ENCODE data around the gene ACAA2. TPM values are rescaled to one million over a fixed set of nuclear protein-coding genes. Genes with fewer than 3 reads are reported as not detected.
A peak's percentile ranks its signal among the peaks of the same experiment; 100 is the strongest.
"Not testable (repeated sequence)": the region's sequence is repeated elsewhere in the genome, so short reads cannot be mapped to it uniquely, and the experiment has no call there.

Gene ACAA2
- total and polyA plus RNA-seq, 2 of the 8 experiments (the other 6 are each of a cell fraction or from before 2014, with no cell fraction given) = 63.4 to 151 TPM

DNA sequence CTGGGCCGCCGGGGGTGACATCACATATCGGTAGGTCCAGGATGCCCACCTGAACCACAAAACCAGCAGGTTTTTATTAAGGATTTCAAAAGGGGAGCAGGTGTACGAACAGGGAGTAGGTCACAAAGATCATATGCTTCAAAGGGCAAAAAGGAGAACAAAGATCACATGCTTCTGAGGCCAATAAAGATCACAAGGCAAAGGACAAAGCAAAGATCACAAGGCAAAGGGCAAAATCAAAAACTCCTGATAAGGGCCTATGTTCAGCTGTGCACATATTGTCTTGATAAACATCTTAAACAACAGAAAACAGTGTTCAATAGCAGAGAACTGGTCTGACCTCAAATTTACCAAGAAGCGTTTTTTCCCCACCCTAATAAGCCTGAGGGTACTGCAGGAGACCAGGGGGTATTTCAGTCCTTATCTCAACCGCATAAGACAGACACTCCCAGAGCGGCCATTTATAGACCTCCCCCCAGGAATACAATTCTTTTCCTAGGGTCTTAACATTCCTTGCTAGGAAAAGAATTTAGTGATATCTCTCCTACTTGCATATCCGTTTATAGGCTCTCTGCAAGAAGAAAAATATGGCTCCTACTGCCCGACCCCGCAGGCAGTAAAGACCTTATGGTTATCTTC, 4.7 kb downstream of the ACAA2 start:
- not testable (repeated sequence) for H3K9me3 ChIP-seq (ENCODE audit: insufficient read depth in 2 of 2, low read depth in 1 of 2, low read length in 1 of 2); FAIRE-seq
- H3K79me2 ChIP-seq (ENCODE audit: control insufficient read depth in 1 of 2, insufficient read depth in 2 of 2, low read length in 2 of 2) = peaks cover 18 to 90% of the 10 kb centered on the region in 2 experiments

More for the DNA sequence above, 4.7 kb downstream of the ACAA2 start:
- POLR2A ChIA-PET (ENCODE audit: partially characterized antibody); H3K4me3 ChIP-seq (ENCODE audit: extremely low read depth in 1 of 4, insufficient read depth in 2 of 4, low read depth in 3 of 4, low read length in 4 of 4); DNase-seq (ENCODE audit: low read depth in 1 of 2, low spot score in 2 of 2); H3K27ac ChIP-seq (ENCODE audit: low read depth, low read length); H3K23me2 ChIP-seq (ENCODE audit: low read depth, low read length); H4K20me1 ChIP-seq (replicated peaks in 1 of 2; ENCODE audit: control insufficient read depth in 1 of 2, insufficient read depth in 2 of 2, low read length in 2 of 2); H3K79me1 ChIP-seq (ENCODE audit: low read depth, low read length); H2BK5ac ChIP-seq (ENCODE audit: low read depth, low read length); H4K5ac ChIP-seq (ENCODE audit: insufficient read length, low read depth, low read length); H4K8ac ChIP-seq (ENCODE audit: extremely low read depth, insufficient read depth, low read length); H2BK12ac ChIP-seq (ENCODE audit: low read depth, low read length); H3K4me2 ChIP-seq (ENCODE audit: insufficient read depth in 1 of 2, low read depth in 2 of 2, low read length in 2 of 2); H3K9ac ChIP-seq (replicated peaks in 1 of 4; ENCODE audit: extremely low read depth in 1 of 4, low read depth in 3 of 4, low read length in 3 of 4); H3K56ac ChIP-seq (replicated peaks; ENCODE audit: insufficient read length, low read depth, low read length); H3K36me3 ChIP-seq (ENCODE audit: control insufficient read depth in 2 of 4, insufficient read depth in 4 of 4, low read length in 3 of 4); H3K27me3 ChIP-seq (replicated peaks in 1 of 4; ENCODE audit: control insufficient read depth in 3 of 4, extremely low read depth in 1 of 4, insufficient read depth in 3 of 4, low read length in 3 of 4); H2AFZ ChIP-seq (ENCODE audit: low read length); H3K4ac ChIP-seq (replicated peaks; ENCODE audit: insufficient read length, low read depth, low read length); H3K4me1 ChIP-seq (replicated peaks in 1 of 4; ENCODE audit: control insufficient read depth in 3 of 4, insufficient read depth in 4 of 4, low read length in 3 of 4); CTCF ChIA-PET (ENCODE audit: partially characterized antibody); H3K18ac ChIP-seq (ENCODE audit: extremely low read depth, low read length); H2BK120ac ChIP-seq (replicated peaks; ENCODE audit: low read depth, low read length); H3K14ac ChIP-seq (ENCODE audit: insufficient read length); H2BK15ac ChIP-seq (ENCODE audit: low read length); H4K91ac ChIP-seq (replicated peaks; ENCODE audit: insufficient read length, low read length); H2BK20ac ChIP-seq (ENCODE audit: low read length); H3K23ac ChIP-seq (ENCODE audit: insufficient read length); H2AK5ac ChIP-seq (ENCODE audit: low read depth, low read length): not testable (repeated sequence)
- WGBS, 2 experiments (ENCODE audit: extremely low coverage in 1 of 2, insufficient coverage in 1 of 2, insufficient read length in 1 of 2, insufficient replicate concordance in 2 of 2, low coverage in 1 of 2, low lambda C conversion rate in 2 of 2, missing lambda C conversion rate in 1 of 2) = 91% methylated on average over 10 of the region's 10 CpGs; no CpG with 5 or more reads in 1 of the 2 experiments
- TF ChIP-seq EP300 (IDR thresholded peaks at IDR 0.05; ENCODE audit: borderline replicate concordance in 1 of 2, low read depth in 2 of 2, low read length in 2 of 2) = peak in 1 of 2 experiments; percentile 65; a peak in 1 of 3 replicates
